Nephron (organoid): ENCODE data around the gene PPP2R1A.
A peak's percentile ranks its signal among the peaks of the same experiment; 100 is the strongest.

ENCODE experiments used
- H3K27ac Mint-ChIP-seq, 3 experiments: 2 replicates each; pipeline ENCODE4 v1.8.0; 2020; ENCODE audit warnings: mixed read lengths in 3 of 3, mild to moderate bottlenecking in 2 of 3, moderate library complexity in 1 of 3
- H3K27me3 Mint-ChIP-seq: 2 replicates; pipeline ENCODE4 v1.8.0; 2021; ENCODE audit warnings: low read depth, mild to moderate bottlenecking, moderate library complexity, mixed read lengths
- H3K36me3 Mint-ChIP-seq: 2 replicates; pipeline ENCODE4 v1.8.0; 2020; ENCODE audit warnings: low read depth, mixed read lengths
- H3K4me1 Mint-ChIP-seq: 2 replicates; pipeline ENCODE4 v1.8.0; 2020; ENCODE audit warnings: mixed read lengths
- H3K4me3 Mint-ChIP-seq, 3 experiments: 2 replicates each; pipeline ENCODE4 v1.8.0; 2020; ENCODE audit warnings: mild to moderate bottlenecking in 3 of 3, mixed read lengths in 3 of 3, moderate library complexity in 2 of 3
- H3K9me3 Mint-ChIP-seq: 2 replicates; pipeline ENCODE4 v1.8.0; 2020; ENCODE audit warnings: mixed read lengths
- TF ChIP-seq, protein P1 (sequence below), 3 experiments: fragments of 200-600 bp; sonication (generic); IDR thresholded peaks; one replicate each; pipeline ENCODE4 v1.5.0; 2021; ENCODE audit warnings: antibody characterized with exemption in 3 of 3; ENCODE audit not compliant: unreplicated experiment in 3 of 3

PPP2R1A gene

DNA sequence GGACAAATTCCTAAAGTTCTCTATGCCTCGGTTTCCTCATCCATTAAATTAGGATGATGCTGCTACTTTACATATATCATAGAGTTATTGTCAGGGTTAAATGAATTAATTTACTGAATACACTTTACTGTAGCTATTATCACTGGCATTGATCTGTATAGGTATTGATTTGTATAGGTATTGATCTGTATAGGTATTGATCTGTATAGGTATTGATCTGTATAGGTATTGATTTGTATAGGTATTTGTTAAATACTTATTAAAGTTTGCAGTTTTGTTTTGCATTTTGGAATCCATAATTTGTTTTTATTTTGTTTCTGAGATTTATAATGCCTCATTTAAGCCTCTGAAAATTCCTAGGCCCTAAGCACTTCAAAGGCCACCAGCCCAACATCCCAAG lies 2.4 kb upstream of the PPP2R1A start:
- TF ChIP-seq, protein P1, sequence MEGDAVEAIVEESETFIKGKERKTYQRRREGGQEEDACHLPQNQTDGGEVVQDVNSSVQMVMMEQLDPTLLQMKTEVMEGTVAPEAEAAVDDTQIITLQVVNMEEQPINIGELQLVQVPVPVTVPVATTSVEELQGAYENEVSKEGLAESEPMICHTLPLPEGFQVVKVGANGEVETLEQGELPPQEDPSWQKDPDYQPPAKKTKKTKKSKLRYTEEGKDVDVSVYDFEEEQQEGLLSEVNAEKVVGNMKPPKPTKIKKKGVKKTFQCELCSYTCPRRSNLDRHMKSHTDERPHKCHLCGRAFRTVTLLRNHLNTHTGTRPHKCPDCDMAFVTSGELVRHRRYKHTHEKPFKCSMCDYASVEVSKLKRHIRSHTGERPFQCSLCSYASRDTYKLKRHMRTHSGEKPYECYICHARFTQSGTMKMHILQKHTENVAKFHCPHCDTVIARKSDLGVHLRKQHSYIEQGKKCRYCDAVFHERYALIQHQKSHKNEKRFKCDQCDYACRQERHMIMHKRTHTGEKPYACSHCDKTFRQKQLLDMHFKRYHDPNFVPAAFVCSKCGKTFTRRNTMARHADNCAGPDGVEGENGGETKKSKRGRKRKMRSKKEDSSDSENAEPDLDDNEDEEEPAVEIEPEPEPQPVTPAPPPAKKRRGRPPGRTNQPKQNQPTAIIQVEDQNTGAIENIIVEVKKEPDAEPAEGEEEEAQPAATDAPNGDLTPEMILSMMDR (IDR thresholded peaks at IDR 0.05; ENCODE audit: unreplicated experiment in 3 of 3): no peak
- peaks cover 15% of the 10 kb centered on the region for H3K4me1 Mint-ChIP-seq
- no peaks in the 10 kb centered on the region for H3K9me3 Mint-ChIP-seq
- peak overlapping the region in 1 of 3 experiments; percentile 55 for H3K27ac Mint-ChIP-seq
- H3K27me3 Mint-ChIP-seq: no peaks in the 10 kb centered on the region
- no peak overlapping the region for H3K4me3 Mint-ChIP-seq
- H3K36me3 Mint-ChIP-seq: peaks cover 10% of the 10 kb centered on the region

GRCh38 chr19:52188822-52189734 lies 774 bp upstream of the PPP2R1A start:
- Mint-ChIP-seq H3K9me3 (no peaks in the 10 kb centered on the region), H3K4me3 (peak overlapping the region; percentile 91 to 95 (median 93)), H3K36me3 (peaks cover 23% of the 10 kb centered on the region), H3K27me3 (no peaks in the 10 kb centered on the region), H3K4me1 (peaks cover 15% of the 10 kb centered on the region), H3K27ac (peak overlapping the region; percentile 88 to 99 (median 97))
- TF ChIP-seq, protein P1 (IDR thresholded peaks at IDR 0.05; ENCODE audit: unreplicated experiment in 3 of 3): no peak

GRCh38 chr19:52190487-52191293 lies 838 bp downstream of the PPP2R1A start:
- peaks cover 15% of the 10 kb centered on the region for H3K4me1 Mint-ChIP-seq
- H3K27me3 Mint-ChIP-seq: no peaks in the 10 kb centered on the region
- H3K9me3 Mint-ChIP-seq: no peaks in the 10 kb centered on the region
- H3K36me3 Mint-ChIP-seq: peaks cover 37% of the 10 kb centered on the region
- H3K4me3 Mint-ChIP-seq: peak overlapping the region; percentile 91 to 95 (median 93)
- TF ChIP-seq, protein P1 (IDR thresholded peaks at IDR 0.05; ENCODE audit: unreplicated experiment in 3 of 3): no peak
- peak overlapping the region; percentile 88 to 99 (median 97) for H3K27ac Mint-ChIP-seq

DNA sequence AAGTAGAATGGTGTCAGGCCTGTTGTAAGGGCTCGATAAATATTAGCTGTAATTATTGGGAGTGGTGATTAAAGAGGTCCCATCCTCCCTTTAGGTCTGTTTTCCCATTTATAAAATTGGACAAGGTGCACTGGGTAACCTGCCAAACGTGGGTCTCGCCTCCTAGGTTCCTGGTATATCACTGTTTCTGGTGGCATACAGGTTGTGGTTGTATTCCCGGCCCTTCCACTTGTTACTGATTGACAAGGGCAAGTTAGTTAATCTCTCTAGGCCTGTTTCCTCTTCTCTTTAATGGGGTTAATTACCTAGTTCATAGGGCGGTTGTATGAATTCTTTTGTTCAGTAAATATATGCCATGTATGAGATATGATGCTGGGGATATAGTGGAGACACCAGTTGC lies 1.5 kb downstream of the PPP2R1A start:
- TF ChIP-seq, protein P1 (IDR thresholded peaks at IDR 0.05; ENCODE audit: unreplicated experiment in 3 of 3): no peak
- no peaks in the 10 kb centered on the region for H3K9me3 Mint-ChIP-seq
- peak overlapping the region; percentile 91 to 95 (median 93) for H3K4me3 Mint-ChIP-seq
- H3K27ac Mint-ChIP-seq: peak overlapping the region; percentile 56 to 99 (median 88)
- H3K36me3 Mint-ChIP-seq: peaks cover 44% of the 10 kb centered on the region
- H3K27me3 Mint-ChIP-seq: no peaks in the 10 kb centered on the region
- H3K4me1 Mint-ChIP-seq: peaks cover 15% of the 10 kb centered on the region

- Mint-ChIP-seq H3K9me3 (no peaks in the 10 kb centered on the region), H3K36me3 (peaks cover 48% of the 10 kb centered on the region), H3K4me3 (peak overlapping the region; percentile 91 to 95 (median 93)), H3K27ac (peak overlapping the region; percentile 56 to 99 (median 88)), H3K27me3 (no peaks in the 10 kb centered on the region), H3K4me1 (peaks cover 15% of the 10 kb centered on the region)
- TF ChIP-seq, protein P1 (IDR thresholded peaks at IDR 0.05; ENCODE audit: unreplicated experiment in 3 of 3): no peak
Measured at GRCh38 chr19:52191951-52192350, 2.1 kb downstream of the PPP2R1A start.
